Mucosa of descending colon (tissue), 3 donors: ENCODE results near the gene SORD. TPM values are rescaled to one million over a fixed set of nuclear protein-coding genes. Genes with fewer than 3 reads are reported as not detected.
"Not testable (repeated sequence)": the region's sequence is repeated elsewhere in the genome, so short reads cannot be mapped to it uniquely, and the experiment has no call there.

ENCODE experiments used
- ATAC-seq: fragments of 200-7000 bp; cut with Tn5 transposase; one replicate; pipeline ENCODE4 v1.9.1; 2020; ENCODE audit warnings: mild to moderate bottlenecking, moderate library complexity
- DNase-seq, 3 donors: peaks; one replicate each; pipeline ENCODE4 v3.0.0-alpha.2; 2020
- H3K36me3 ChIP-seq: fragments of 200-600 bp; one replicate; pipeline ENCODE4 v1.8.0; 2021; ENCODE audit warnings: low read depth, mild to moderate bottlenecking
- H3K4me1 ChIP-seq: fragments of 200-600 bp; one replicate; pipeline ENCODE4 v1.8.0; 2021; ENCODE audit warnings: low read depth, mild to moderate bottlenecking
- H3K4me3 ChIP-seq: fragments of 200-600 bp; one replicate; pipeline ENCODE4 v1.8.0; 2021; ENCODE audit warnings: mild to moderate bottlenecking
- H3K9me3 ChIP-seq: fragments of 200-600 bp; one replicate; pipeline ENCODE4 v1.8.0; 2021; ENCODE audit warnings: mild to moderate bottlenecking
- CTCF ChIP-seq: fragments of 200-600 bp; IDR thresholded peaks from one replicate; pipeline ENCODE4 v1.8.0; 2022; ENCODE audit warnings: antibody characterized with exemption, mild to moderate bottlenecking
- intact Hi-C, 2 donors: fragments of 100-400 bp; cut with DNase I in 1 of 2; cut with micrococcal nuclease in 1 of 2; formaldehyde crosslinking; loops; one replicate each; pipeline versions ENCODE4 v1.11.0 to v1.11.1; 2022; cut with DNase I, micrococcal nuclease
- total RNA-seq, 3 donors: library from RNA; stranded (reverse); fragmentation: NEBNext Ultra II Directional in 2 of 3; extraction: Animal tissue kit (Norgen Biotek cat#: 25700) in 2 of 3; gene quantifications; one replicate each; pipeline versions ENCODE4 v1.2.1 to v1.2.4, GENCODE V29; 2021 to 2023
- donor health status: DM: no; HTN: no; CAD: no; lungs with moderate emphysema.
- donor health status: DM: no; HTN: no; CAD: no.
- donor health status: DM: no; HTN: yes; CAD: no.

SORD gene
- total RNA-seq, 3 donors from 2014 or later, result 11.7 to 31.1 (median 15.8) TPM

- TF ChIP-seq CTCF, result no peak
- DNase-seq, result no peak
- no peaks in the 10 kb centered on the region for H3K36me3 ChIP-seq
- H3K9me3 ChIP-seq, result no peaks in the 10 kb centered on the region
- H3K4me1 ChIP-seq, result no peaks in the 10 kb centered on the region
- peak; percentile 84 for ATAC-seq
- intact Hi-C loops, result no loop called here
- H3K4me3 ChIP-seq, result no peak overlapping the region
Observed at GRCh38 chr15:45048794-45049631, 26.0 kb downstream of the SORD start.

GRCh38 chr15:45050587-45050986 is 27.6 kb downstream of the SORD start:
- Histone ChIP-seq H3K9me3 (no peaks in the 10 kb centered on the region), H3K4me3 (no peak overlapping the region), H3K4me1 (no peaks in the 10 kb centered on the region), H3K36me3 (no peaks in the 10 kb centered on the region)
- intact Hi-C loops, result no loop called here
- TF ChIP-seq CTCF, result no peak
- ATAC-seq, result no peak
- DNase-seq, result no peak

GRCh38 chr15:45052676-45053075 is 29.7 kb downstream of the SORD start:
- H3K4me3 ChIP-seq, ATAC-seq, H3K9me3 ChIP-seq, H3K36me3 ChIP-seq, H3K4me1 ChIP-seq, intact Hi-C loops, DNase-seq: not testable (repeated sequence)

- ATAC-seq, result peak; percentile 25
- H3K9me3 ChIP-seq, H3K4me3 ChIP-seq, DNase-seq, H3K4me1 ChIP-seq, intact Hi-C loops, H3K36me3 ChIP-seq: not testable (repeated sequence)
Observed at GRCh38 chr15:45058690-45059675, 36.0 kb downstream of the SORD start.

GRCh38 chr15:45062301-45062700 is 39.3 kb downstream of the SORD start:
- H3K9me3 ChIP-seq, H3K36me3 ChIP-seq, H3K4me3 ChIP-seq, H3K4me1 ChIP-seq, DNase-seq, ATAC-seq, intact Hi-C loops: not testable (repeated sequence)

GRCh38 chr15:45064386-45064785 is 41.4 kb downstream of the SORD start:
- Histone ChIP-seq H3K4me3 (no peak overlapping the region), H3K36me3 (no peaks in the 10 kb centered on the region), H3K9me3 (no peaks in the 10 kb centered on the region), H3K4me1 (peaks cover 3% of the 10 kb centered on the region)
- intact Hi-C loops, result no loop called here
- DNase-seq, result no peak
- no peak for TF ChIP-seq CTCF
- ATAC-seq, result no peak

- ATAC-seq, H3K4me1 ChIP-seq, H3K36me3 ChIP-seq, DNase-seq, H3K4me3 ChIP-seq, intact Hi-C loops, H3K9me3 ChIP-seq: not testable (repeated sequence)
Observed at GRCh38 chr15:45069942-45070360, 47.0 kb downstream of the SORD start.

- DNase-seq, intact Hi-C loops, H3K4me1 ChIP-seq, H3K9me3 ChIP-seq, H3K36me3 ChIP-seq, H3K4me3 ChIP-seq: not testable (repeated sequence)
- ATAC-seq, result peak; percentile 54
Observed at GRCh38 chr15:45073602-45074001, 50.6 kb downstream of the SORD start.

GRCh38 chr15:45075440-45076320 is 52.7 kb downstream of the SORD start:
- intact Hi-C loops, H3K4me3 ChIP-seq, H3K9me3 ChIP-seq, H3K4me1 ChIP-seq, H3K36me3 ChIP-seq, DNase-seq: not testable (repeated sequence)
- peak; percentile 79 for ATAC-seq

GRCh38 chr15:45077391-45077790 is 54.4 kb downstream of the SORD start:
- intact Hi-C loops, H3K36me3 ChIP-seq, H3K4me3 ChIP-seq, H3K9me3 ChIP-seq, H3K4me1 ChIP-seq: not testable (repeated sequence)
- DNase-seq, result peak in 1 of 3 donors; percentile 60
- ATAC-seq, result peak; percentile 34
